Measurements from ENCODE around the gene TPI1.

TPI1 gene

DNA sequence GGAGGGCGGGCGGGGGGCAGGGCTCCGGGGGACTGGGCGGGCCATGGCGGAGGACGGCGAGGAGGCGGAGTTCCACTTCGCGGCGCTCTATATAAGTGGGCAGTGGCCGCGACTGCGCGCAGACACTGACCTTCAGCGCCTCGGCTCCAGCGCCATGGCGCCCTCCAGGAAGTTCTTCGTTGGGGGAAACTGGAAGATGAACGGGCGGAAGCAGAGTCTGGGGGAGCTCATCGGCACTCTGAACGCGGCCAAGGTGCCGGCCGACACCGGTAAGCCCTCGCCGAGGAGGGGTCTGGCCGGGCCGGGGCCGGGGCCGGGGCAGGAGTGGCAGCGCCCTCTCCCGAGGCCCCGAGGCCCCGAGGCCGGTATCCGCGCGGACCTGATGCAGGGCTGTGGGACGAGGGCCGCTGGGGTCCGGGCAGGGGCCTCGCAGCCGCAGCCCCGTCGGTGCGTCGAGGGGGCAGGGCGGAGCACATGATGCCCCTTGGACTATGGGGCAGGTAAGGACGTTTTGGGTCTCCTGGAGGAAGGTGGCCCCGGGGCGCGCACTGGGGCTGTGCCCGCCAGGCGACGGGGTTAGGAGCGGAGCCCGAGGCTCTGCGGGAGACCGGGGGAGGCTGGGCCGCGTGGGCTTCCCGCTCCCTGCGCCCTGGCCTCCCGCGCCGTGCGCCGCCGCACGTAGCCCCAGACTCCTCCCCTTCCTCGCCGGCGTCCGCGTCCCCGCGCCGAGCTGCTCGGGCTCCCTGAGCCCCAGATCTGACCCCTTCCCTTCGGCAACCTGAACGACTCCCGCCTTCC is at the start of gene TPI1:
TPI1 (plus strand) TSS at position 119 of the 798 bp plus-strand sequence; CDS start at position 155, 36 bp downstream.
- peak; percentile 83 for DNase-seq (ENCODE audit: low spot score)

DNA sequence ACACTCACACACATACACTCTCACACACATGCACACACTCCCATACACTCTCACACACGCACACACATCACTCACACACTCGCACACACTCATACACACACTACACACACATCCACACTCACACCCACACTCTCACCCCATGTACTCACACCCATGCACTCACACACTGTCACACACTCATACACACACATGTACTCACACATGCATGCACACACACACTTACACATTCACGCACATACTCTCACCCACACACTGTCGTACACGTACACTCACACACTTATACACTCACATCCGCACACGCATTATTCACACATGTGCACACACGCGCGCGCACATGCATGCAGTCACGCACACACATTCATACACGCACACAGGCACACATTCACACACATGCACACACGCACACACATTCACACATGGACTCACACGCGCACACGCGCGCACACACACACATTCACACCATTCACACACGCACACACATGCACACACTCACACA is 49.6 kb upstream of the TPI1 start:
- no peak for DNase-seq (ENCODE audit: low spot score)

DNA sequence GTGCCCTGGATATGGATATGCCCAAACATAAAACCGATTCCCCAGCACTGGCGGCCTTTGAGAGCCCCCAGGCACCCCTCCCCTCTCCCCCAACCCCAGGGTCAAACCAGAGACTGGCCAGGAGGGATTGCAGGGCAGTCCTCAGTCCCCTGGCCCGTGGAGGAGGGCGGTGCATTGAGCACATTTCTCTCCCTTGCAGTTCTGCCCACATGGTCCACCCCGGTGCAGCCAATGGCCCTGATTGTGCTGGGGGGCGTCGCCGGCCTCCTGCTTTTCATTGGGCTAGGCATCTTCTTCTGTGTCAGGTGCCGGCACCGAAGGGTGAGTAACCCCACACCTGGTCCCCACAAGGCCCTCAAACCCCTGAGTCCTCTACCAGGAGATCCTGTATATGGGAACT is 49.1 kb upstream of the TPI1 start:
- no peak for DNase-seq (ENCODE audit: low spot score)

DNA sequence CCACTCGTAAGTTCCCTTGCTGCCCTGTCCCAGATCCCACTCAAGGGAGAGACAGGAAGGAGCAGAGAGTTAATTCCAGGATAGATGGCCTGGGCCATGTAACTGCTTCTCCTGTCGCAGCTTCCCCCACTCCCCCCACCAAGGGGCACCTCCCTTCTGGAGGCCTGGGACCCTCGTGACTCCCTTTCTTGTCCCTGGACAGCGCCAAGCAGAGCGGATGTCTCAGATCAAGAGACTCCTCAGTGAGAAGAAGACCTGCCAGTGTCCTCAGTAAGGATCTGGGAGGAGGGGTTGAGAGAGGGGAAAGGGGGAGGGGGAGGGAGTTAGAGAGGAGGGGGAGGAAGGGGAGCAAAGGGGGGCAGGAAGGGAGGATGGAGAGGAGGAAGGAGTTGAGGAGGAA is 48.7 kb upstream of the TPI1 start:
- DNase-seq (ENCODE audit: low spot score), result no peak

DNA sequence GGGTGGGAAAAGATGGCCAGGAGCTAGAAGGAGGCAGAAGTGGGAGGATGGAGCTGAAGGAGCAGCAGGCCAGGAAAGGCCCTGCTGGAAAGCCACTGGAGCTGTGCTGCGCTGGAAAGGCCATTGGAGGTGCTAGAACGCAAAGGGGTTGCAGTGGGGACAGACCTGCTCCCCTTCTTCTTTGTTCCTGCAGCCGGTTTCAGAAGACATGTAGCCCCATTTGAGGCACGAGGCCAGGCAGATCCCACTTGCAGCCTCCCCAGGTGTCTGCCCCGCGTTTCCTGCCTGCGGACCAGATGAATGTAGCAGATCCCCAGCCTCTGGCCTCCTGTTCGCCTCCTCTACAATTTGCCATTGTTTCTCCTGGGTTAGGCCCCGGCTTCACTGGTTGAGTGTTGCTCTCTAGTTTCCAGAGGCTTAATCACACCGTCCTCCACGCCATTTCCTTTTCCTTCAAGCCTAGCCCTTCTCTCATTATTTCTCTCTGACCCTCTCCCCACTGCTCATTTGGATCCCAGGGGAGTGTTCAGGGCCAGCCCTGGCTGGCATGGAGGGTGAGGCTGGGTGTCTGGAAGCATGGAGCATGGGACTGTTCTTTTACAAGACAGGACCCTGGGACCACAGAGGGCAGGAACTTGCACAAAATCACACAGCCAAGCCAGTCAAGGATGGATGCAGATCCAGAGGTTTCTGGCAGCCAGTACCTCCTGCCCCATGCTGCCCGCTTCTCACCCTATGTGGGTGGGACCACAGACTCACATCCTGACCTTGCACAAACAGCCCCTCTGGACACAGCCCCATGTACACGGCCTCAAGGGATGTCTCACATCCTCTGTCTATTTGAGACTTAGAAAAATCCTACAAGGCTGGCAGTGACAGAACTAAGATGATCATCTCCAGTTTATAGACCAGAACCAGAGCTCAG is 48.0 kb upstream of the TPI1 start:
- DNase-seq (ENCODE audit: low spot score), result no peak

DNA sequence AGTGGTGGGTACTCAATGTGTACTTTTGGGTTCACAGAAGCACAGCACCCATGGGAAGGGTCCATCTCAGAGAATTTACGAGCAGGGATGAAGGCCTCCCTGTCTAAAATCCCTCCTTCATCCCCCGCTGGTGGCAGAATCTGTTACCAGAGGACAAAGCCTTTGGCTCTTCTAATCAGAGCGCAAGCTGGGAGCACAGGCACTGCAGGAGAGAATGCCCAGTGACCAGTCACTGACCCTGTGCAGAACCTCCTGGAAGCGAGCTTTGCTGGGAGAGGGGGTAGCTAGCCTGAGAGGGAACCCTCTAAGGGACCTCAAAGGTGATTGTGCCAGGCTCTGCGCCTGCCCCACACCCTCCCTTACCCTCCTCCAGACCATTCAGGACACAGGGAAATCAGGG is 47.2 kb upstream of the TPI1 start:
- no peak for DNase-seq (ENCODE audit: low spot score)

DNA sequence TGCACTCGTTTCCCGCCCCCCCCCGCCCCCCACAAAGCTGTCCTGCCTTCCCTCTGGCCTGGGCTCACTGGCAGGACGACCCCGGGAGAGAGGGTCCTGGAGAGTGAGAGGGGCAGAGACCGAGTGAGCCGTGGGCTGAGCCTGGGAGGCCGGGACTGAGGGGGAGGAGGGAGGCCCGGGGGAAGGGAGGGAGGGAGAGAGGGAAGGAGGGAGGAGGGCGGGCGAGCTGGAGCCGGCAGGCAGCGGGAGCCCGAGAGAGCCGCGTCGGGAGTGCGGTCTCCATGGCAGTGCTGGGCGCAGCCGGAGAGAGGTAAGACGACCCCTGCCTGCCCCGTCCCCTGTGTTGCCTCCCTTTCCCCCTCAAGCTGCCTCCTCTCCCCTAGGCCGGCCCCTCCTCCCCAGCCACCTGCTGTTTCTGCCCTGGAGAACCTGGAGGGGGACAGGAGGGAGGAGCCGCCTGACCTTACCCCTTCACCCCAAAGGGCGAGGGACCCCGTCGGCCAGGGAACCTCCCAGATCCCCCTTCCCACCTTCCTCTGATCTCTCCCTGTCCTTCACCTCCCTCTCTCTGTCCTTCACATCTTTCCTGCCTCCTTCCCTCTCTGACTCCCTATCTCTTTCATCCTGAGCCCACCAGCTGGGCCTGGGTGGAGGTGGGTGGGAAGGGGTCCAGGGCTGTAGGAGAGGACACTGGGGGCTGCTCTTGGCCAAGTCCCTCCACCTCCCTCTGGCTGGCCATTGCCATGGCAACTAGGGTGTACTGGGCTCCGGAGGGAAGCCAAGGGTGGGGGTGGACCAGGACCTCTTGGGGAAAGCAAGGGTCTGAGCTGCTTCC is 45.5 kb upstream of the TPI1 start, which contains the start of gene GPR162:
GPR162 (plus strand) TSS at position 231 of the 835 bp plus-strand sequence. CDS start 2,078 bp downstream, outside the sequence.
- DNase-seq (ENCODE audit: low spot score), result no peak

DNA sequence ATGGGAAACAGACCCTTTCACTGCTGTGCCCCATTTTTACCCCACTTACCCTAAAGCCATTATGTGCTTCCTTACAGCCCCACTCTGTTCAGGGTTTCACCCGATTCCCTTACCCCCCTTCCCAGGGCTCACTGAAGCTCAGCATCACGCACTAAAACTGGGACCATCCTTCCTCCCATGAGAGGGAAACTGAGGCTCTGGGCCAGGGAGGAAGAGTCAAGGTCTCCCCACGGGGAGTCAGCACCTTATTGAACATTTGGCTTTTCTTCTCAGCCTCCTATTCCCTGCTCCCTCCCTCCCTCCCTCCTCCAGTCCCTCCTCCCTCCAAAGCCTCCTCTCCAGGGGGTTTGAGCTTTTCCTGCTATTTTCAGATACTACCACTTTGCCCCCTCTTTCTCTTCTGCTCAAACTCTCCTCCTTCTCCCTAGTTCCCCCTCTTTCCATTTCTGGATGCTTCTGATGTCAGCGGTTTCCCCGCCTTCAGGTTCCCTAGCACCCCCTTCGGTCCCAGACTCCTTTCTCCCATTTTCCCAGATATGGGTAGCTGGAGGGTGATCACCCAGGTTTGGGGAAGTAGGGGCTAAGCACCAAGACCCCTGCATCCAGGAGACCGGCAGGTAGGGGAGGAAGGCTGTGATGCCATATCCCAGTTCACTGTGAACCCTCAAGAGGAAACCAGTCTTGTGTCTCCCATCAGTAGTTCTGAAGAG is 44.8 kb upstream of the TPI1 start:
- DNase-seq (ENCODE audit: low spot score), result no peak

DNA sequence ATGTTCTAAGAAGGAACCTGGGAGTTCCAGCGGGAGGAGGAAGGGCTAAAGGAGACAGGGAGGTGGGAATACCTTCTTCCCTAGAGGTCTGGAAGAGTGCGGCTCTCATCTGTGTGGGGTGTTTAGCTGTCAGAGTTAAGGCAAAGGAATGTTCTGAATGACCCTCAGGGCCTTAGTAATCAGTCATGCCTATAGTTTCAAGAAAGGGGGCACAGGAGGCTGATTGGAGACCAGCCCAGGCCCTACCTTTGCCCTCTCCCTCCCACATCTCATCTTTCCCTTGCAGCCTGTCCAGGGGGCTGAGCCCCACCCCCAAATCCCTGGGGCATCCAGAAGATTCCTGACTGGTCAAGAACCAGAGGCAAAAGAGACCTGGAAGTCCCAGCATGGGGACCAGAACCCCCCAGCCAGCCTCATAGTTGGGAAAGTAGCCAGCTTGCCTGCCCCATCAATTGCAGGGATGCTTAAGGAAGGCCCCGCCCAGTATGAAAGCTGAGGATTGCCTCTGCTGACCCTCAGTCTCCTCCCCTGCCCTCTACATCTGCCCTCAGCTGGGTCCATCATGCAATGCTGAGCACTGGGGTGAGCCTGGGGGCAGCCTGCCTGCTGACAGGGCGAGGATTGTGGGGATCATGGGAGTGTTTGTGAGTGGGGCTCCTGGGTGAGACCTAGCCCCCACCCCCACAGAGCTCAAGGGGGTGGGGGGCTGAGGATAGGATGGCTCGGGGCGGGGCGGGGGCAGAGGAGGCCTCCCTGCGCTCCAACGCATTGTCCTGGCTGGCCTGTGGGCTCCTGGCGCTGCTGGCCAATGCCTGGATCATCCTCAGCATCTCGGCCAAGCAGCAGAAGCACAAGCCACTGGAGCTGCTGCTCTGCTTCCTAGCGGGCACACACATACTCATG is 43.9 kb upstream of the TPI1 start:
- DNase-seq (ENCODE audit: low spot score), result no peak

DNA sequence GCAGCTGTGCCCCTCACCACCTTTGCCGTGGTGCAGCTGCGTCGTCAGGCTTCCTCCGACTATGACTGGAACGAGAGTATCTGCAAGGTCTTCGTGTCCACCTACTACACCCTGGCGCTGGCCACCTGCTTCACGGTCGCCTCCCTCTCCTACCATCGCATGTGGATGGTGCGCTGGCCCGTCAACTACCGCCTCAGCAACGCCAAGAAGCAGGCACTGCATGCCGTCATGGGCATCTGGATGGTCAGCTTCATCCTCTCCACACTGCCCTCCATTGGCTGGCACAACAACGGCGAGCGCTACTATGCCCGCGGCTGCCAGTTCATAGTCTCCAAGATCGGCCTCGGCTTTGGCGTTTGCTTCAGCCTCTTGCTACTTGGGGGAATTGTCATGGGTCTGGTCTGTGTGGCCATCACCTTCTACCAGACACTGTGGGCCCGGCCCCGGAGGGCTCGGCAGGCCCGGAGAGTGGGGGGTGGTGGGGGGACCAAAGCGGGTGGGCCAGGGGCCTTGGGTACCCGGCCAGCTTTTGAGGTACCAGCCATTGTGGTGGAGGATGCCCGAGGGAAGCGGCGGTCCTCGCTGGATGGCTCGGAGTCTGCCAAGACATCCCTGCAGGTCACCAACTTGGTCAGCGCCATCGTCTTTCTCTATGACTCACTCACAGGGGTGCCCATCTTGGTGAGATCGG is 43.1 kb upstream of the TPI1 start:
- DNase-seq (ENCODE audit: low spot score), result no peak

DNA sequence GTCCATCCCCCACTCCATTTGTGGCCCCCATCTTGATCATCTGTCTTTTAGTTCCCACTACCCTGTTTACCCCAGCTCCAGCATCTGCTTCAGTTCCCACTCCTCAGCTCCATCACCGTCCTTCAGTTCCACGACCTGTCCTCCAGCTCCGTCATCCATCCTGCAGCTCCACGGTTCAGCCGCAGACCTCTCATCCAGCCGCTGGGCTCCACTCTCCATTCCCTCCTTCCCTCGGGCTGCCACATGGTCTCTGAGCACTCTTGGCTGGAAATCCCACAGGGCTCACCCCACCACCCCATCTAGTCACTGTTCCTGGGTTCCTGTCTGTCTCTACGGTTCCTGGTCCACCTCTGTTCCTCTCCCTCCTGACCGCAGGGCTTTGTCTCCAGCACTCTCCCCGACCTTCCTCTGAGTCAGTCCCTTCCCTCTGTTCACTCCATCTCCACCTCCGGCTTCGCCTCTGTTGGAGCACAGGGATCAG is 42.4 kb upstream of the TPI1 start:
- no peak for DNase-seq (ENCODE audit: low spot score)

DNA sequence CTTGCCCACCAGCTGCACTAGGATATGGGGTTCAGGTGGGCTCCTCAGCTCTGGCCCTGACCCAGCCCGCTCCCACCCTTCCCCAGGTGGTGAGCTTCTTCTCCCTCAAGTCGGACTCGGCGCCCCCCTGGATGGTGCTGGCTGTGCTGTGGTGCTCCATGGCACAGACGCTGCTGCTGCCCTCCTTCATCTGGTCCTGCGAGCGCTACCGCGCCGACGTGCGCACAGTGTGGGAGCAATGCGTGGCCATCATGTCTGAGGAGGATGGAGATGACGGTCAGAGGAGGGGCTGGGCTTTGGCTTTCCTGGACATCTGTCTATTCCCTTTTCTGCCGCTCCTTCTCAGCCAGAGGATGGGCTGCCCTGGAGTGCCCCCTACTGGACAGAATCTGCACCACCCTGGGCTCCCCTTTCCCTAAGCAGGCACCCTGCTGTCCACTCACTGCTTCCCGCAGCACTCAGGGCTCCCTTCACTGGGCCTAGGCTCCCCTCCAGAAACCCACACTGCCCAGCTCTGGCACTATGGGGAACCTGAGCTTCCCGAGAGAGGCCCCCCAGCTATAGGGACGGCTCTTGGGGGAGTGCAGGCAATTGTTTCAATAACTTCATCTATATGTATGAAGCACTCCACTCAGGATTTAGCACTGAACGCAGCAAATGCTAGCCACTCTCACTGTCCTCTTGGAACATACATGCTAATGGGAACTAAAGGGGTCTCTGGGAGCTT is 41.8 kb upstream of the TPI1 start:
- peak; percentile 79 for DNase-seq (ENCODE audit: low spot score)

DNA sequence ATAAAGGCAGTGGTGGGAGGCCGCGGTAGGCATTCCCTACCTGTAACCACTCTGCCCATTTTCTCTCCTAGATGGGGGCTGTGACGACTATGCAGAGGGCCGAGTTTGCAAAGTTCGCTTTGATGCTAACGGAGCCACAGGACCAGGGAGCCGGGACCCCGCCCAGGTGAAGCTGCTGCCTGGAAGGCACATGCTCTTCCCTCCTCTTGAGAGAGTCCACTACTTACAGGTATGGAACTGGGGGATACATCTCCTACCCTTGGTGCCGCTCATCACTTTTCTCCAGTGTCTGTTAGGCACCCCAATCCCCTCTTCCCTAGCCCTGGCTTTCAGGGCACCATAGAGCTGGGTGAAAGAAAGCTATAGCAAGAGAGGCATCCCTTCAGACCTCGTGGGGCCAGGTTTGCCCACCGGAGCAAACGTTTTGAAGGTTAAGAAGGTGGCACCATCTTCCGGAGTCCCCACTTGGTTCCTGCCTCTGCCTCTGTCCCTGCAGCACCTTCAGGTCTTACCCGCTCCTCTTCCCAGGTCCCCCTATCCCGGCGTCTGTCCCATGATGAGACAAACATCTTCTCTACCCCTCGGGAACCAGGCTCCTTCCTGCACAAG is 41.1 kb upstream of the TPI1 start:
- DNase-seq (ENCODE audit: low spot score), result no peak

DNA sequence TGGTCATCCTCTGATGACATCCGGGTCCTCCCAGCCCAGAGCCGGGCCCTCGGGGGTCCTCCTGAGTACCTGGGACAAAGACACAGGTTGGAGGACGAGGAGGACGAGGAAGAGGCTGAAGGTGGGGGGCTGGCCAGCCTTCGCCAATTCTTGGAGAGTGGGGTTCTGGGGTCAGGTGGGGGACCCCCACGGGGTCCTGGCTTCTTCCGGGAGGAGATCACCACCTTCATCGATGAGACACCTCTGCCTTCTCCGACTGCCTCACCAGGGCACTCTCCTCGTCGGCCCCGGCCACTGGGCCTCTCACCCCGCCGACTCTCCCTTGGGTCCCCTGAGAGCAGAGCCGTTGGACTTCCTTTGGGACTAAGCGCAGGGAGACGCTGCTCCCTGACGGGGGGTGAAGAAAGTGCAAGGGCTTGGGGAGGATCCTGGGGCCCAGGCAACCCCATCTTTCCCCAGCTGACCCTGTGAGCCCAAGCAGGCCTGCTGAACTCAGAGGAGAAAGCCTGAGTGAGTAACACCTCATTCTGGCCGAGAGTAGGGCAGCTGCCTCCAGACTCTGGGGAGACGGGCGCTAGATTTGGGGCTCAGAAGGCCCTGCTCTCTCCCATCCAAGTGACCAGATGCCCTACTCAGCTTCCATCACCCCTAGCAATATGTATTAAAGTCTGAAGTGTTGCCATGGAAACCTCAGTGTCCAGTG is 40.4 kb upstream of the TPI1 start:
- no peak for DNase-seq (ENCODE audit: low spot score)

DNA sequence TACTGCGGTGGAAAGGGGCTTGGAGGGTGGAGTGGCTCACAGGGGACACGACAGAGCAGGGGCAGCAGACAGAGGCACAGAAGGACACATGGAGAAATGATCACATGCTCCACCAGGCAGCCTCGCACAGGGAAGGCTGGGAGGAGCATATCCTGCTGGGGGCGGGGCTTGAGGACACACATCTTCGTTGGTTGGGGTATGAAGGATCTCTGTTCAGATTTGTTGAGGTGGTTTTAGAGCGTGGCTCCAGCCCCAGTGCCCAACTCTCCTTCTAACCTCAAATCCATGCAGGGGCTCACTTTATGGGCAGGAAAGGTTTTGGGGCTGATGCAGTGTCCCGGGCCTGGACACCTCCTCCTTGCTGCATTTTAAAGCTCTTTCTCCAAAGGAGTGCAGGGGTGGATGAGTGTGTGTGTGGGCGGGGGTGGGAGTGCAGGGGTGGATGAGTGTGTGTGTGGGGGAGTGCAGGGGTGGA is 39.9 kb upstream of the TPI1 start:
- DNase-seq (ENCODE audit: low spot score), result no peak

DNA sequence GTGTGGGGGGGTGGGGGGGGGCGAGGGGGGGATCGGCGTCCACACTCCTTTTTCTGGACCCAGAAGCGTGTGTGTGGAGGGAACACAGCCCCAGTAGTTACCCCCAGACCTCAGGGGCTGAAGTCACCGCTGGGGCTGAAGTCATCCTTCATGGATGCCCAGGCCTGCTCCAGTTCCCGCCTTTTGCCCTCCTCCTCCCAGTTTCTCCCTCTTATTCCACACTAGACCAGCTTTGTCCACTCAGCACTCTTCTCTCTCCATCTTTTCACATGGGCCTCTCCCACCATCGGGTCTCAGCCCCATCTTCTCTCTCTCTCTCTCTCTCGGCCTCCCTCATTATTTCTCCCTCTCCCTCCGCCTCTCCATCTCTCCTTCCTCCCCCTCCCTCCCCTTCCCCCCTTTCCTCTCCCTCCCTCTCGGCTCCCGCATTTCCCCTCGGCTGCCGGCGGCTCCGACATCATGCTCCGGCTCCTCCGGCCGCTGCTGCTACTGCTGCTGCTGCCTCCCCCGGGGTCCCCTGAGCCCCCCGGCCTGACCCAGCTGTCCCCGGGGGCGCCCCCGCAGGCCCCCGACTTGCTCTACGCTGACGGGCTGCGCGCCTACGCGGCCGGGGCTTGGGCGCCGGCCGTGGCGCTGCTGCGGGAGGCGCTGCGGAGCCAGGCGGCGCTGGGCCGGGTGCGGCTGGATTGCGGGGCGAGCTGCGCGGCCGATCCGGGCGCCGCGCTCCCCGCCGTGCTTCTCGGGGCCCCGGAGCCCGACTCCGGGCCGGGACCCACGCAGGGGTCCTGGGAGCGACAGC is 39.1 kb upstream of the TPI1 start, which contains the start of gene P3H3:
P3H3 (plus strand) TSS at position 426 of the 799 bp plus-strand sequence; CDS start at position 460, 34 bp downstream.
- DNase-seq (ENCODE audit: low spot score), result no peak
